ENCODE measurements around the gene HTRA3.
A peak's percentile ranks its signal among the peaks of the same experiment; 100 is the strongest.

HTRA3 gene

GRCh38 chr4:8247047-8247930 lies 22.3 kb upstream of the HTRA3 start:
- DNase-seq (ENCODE audit: low spot score): no peak

- no peak for DNase-seq (ENCODE audit: low spot score)
Observed at GRCh38 chr4:8248091-8248490, 21.5 kb upstream of the HTRA3 start.

DNA sequence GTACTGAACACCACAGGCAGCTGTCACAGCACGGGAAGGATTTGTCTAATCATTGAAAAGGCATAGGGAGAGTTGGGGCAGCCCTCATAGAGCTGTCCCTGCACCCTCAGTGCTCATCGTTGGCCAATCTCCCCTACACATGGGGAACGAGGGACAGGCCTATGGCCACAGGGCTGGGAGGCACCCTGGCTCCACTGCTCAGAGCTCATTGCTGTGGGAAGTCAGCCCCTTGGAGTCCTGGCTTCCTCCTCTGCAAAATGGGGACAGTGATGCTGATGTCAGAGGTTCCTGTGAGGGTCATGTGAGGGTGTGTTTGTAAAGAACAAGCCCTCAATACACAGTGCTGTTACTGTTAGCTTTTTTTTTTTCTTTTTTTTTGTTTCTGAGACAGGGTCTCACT lies 19.3 kb upstream of the HTRA3 start:
- DNase-seq (ENCODE audit: low spot score): no peak

DNA sequence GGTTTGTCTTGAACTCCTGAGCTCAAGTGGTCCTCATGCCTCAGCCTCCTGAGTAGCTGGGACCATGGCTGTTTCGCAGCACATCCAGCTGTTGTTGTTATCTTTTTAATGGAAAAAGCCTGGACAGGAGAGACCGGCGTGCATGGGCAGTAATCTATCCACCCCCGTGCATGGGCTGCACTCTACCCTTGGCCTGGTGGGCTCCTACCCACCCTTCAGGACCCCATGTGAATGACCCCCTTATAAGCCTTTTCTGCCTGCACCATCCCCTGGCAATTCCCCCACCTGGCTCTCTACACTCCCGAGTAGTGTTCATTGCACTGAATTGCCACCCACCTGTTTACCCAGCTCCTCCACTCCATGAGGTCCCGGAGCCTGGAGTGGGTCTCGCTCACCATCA lies 18.9 kb upstream of the HTRA3 start:
- DNase-seq (ENCODE audit: low spot score): no peak

GRCh38 chr4:8251110-8251883 lies 18.3 kb upstream of the HTRA3 start:
- no peak for DNase-seq (ENCODE audit: low spot score)

DNA sequence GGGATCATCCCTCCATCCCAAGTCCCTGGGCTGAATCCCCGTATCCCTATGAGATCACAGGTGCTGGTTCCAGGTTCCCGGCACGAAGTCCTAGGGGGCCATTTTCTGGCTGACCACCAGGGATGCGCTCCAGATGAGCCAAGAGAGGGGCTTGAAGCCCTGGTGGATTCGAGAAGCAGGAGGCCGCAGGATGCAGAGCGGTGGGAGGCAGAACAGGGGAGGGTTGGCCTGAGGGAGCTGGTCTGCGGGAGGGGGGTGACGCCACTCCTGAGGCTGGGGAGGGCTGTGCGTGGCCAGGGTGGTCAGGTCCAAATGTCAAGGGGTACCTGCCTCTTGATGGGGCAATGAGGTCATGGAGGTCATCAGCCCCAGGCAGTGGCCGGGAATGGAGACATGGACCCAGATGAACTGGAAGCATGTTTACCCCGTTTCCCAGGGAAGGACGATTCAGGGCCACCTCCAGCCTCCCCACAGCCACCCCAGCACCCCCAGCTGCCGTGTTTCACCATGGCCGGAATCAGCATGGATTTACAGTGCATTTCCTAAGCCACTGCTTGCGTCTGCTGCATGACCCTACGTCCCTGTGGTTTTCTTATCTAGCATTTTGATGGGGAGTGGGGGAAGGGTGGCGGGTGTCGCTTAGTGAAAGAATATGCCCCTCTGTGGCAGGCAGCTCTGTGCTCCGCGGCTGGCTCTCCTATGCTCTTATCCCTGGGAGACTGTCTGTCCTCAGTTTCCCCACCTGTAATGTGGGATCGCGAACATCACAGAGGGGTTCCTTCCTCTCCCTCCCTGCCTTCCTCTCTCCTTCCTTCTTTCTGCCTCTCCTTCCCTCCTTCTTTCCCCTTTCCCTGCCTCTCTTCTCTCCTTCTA lies 17.0 kb upstream of the HTRA3 start:
- DNase-seq (ENCODE audit: low spot score): no peak

- no peak for DNase-seq (ENCODE audit: low spot score)
Observed at GRCh38 chr4:8254076-8254475, 15.5 kb upstream of the HTRA3 start.

DNA sequence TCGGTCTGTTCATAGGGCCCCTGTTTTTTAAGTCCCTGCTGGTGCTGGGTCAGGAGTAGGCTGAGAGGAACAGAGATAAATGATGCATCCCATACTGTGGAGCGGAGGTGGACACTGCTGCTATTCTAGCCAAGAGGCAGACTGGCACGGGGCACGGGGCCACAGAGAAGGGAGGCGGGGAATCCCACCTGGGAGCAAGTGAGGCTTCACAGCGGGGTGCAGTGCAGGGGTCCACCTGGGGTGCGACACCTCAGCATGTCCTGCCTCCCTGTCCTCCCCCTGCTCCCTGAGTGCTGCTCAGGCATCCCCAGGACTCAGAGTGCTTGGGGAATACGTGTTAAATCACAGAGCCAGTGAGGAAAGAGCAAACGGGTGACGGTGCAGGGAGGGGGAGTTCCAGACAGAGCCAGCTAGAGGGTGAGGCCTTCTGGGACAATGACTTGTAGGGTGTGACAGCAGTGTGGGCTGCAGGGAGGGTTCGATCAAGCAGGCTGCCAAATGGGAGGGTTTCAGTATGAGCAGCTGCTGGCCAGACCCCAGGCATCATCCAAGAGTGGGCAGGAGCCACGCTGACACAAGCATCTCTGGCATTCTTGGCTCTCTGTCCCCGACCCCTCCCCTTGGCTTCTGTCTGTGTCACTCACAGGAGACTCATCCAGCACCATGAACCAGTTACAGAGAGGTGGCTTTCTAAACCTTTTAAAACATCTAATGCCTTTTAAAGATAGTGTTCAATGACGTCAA lies 13.7 kb upstream of the HTRA3 start:
- DNase-seq (ENCODE audit: low spot score): peak; percentile 68

- no peak for DNase-seq (ENCODE audit: low spot score)
Observed at GRCh38 chr4:8257854-8258253, 11.7 kb upstream of the HTRA3 start.

- no peak for DNase-seq (ENCODE audit: low spot score)
Observed at GRCh38 chr4:8258552-8259212, 10.9 kb upstream of the HTRA3 start.

DNA sequence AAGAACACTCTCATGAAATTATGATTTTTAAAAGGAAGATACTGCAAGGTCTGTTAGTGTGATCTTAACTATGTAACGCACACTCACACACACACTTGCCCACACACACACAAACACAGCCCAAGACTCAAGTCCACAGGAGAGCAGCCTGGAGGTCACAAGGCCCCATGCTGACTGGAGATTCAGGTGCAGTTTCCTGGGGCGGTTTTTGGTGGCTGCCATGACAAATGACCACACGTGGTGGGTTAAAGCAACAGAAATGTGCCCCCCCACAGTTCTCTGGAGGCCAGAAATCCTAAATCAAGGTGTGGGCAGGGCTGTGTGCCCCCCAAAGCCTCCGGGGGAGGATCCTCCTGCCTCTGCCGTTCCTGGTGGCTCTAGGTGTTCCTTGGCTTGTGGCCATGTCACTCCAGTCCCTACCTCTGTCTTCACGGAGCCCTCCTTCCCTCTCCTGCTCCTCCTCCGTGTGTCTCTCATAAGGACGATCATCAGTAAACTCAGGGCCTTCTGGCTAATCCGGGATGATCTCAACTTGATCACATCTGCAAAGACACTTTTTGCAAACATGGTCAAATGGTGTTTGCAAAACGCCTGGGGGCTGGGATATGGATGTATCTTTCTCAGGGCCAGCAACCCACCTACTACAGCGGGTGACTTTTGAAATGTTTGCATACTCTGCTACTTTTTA lies 9.7 kb upstream of the HTRA3 start:
- DNase-seq (ENCODE audit: low spot score): no peak

DNA sequence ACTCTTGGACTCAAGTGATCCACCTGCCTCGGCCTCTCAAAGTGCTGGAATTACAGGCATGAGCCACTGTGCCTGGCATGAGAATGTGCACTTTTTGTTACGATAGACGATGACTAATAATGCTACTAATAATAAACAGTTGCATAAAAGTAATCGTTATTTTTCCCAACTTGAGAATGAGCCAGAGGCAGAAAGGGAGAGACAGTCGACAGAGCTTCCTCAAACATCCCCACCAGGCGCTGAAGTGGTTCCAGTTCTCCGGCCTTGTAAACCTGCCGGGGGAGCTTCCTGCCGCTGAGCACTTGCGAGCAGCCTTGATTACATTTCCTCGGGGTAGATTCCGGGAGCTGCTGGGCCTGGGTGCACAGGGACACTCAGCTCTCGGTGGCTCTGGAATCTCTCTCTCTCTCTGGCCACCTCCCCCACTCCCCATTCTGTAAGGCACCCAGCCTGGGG lies 8.9 kb upstream of the HTRA3 start:
- peak; percentile 78 for DNase-seq (ENCODE audit: low spot score)

GRCh38 chr4:8261851-8262535 lies 7.6 kb upstream of the HTRA3 start:
- no peak for DNase-seq (ENCODE audit: low spot score)

DNA sequence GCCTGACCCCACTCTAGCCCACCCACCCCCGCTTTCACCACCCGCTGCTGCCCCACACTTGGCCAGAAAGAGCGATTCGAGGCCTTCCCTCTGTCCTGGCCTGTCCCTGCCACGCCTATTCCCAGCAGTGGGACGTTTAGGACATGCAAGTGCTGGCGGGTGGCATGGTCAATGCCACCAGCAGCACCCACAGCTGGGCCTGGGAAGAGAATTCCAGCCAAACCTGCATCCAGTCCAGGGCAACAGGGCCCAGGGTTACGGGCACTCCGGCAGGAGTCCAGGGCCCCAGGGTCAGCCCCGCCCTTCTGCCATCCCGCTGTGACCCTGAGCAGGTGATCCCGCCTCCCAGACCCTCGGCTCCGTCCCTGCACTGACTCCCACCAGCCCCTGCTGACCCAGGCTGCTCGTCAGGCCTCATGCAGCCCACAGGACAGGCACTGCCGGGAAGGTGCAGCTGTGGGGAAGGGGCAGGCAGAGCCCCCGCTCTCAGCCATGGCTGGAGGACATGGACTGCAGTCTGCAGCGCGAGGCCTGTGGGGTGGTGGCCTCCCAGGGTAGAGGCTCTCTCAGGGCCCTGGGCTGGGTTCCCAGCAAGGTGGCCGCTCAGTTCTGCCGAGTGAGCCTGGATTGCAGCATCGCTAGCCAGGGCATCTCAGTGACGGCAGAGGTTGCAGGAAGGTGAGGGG lies 6.8 kb upstream of the HTRA3 start:
- no peak for DNase-seq (ENCODE audit: low spot score)

DNA sequence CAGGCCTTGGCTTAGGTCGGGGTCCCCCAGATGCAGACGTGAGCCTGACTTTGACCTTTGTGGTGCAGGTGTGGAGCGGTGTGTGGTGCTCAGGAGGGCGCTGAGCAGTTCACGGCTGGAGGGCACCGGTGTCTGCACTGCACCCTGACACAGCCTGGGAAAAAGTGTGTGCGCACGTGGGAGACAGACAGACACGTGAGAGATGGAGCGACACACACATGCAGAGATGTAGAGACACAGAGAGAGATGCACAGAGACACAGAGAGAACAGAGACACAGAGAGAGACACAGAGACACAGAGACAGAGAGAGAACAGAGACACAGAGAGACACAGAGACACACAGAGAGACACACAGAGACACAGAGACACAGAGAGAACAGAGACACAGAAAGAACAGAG lies 6.2 kb upstream of the HTRA3 start:
- no peak for DNase-seq (ENCODE audit: low spot score)

- DNase-seq (ENCODE audit: low spot score): no peak
Observed at GRCh38 chr4:8264106-8264505, 5.4 kb upstream of the HTRA3 start.

DNA sequence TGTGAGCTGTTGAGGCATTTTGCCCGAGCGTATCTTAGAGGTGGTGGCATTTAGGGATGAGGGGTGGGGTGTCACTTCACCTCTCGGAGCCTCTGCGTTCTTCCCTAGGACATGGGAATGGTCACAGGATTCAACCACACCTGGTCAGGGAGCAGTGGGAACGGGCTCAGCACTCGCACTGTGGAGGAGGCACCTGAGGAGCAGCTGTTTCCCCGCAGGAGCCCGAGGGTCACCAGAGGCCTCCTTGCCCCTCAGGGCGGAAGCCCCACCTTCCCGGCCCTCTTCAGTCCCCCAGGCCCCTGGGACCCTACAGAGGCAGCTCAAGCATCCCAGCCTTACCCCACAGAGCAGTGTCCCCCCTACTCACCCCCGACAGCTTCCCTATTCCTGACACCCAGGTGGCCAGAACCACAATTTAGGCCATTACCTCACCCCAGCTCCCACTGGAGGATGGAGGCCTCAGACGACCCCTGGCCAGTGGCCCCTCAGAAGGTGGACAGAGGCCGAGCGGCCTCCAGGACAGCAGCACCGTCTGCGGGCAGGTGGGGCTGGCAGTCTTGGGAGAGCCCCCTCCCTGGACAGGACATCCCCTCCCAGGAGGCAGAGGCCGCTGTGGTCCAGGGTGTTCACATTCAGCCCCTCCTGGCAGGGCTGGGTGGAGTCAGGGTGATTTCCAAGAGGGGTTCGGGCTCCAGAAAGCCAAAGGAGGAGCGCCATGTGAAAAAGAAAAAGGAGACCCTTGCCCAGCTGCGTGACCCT lies 4.2 kb upstream of the HTRA3 start:
- DNase-seq (ENCODE audit: low spot score): no peak

GRCh38 chr4:8266088-8266487 lies 3.5 kb upstream of the HTRA3 start:
- DNase-seq (ENCODE audit: low spot score): no peak
